Hepatocyte (in vitro differentiated cells): ENCODE data around the gene CLIC6. TPM values are rescaled to one million over a fixed set of nuclear protein-coding genes. Genes with fewer than 3 reads are reported as not detected.
A peak's percentile ranks its signal among the peaks of the same experiment; 100 is the strongest.

ENCODE experiments used
- DNase-seq: peaks from one replicate; pipeline ENCODE4 v3.0.0-alpha.2; 2016; ENCODE audit warnings: low spot score
- H2AFZ ChIP-seq: fragments of 200-600 bp; sonication (generic); 2 replicates; pipeline ENCODE4 v1.6.0; 2016; ENCODE audit warnings: antibody characterized with exemption, mild to moderate bottlenecking
- H3K27ac ChIP-seq: fragments of 200-600 bp; sonication (generic); 2 replicates; pipeline ENCODE4 v1.5.1; 2016; ENCODE audit warnings: mild to moderate bottlenecking
- H3K27me3 ChIP-seq: fragments of 200-600 bp; sonication (generic); 2 replicates; pipeline ENCODE4 v1.6.1; 2016
- H3K36me3 ChIP-seq: fragments of 200-600 bp; sonication (generic); replicated peaks from 2 replicates; pipeline ENCODE4 v1.5.1; 2016; ENCODE audit warnings: low read depth; ENCODE audit not compliant: insufficient read depth
- H3K4me1 ChIP-seq: fragments of 200-600 bp; sonication (generic); 2 replicates; pipeline ENCODE4 v1.5.1; 2016; ENCODE audit warnings: mild to moderate bottlenecking, moderate library complexity; ENCODE audit not compliant: insufficient read depth
- H3K4me2 ChIP-seq: fragments of 200-600 bp; sonication (generic); 2 replicates; pipeline ENCODE4 v1.6.0; 2016
- H3K4me3 ChIP-seq: fragments of 200-600 bp; sonication (generic); 2 replicates; pipeline ENCODE4 v1.5.1; 2016; ENCODE audit warnings: mild to moderate bottlenecking
- H3K79me2 ChIP-seq: fragments of 200-600 bp; sonication (generic); 2 replicates; pipeline ENCODE4 v1.6.0; 2017; ENCODE audit warnings: mild to moderate bottlenecking
- H3K9me2 ChIP-seq: fragments of 200-600 bp; sonication (generic); replicated peaks from 2 replicates; pipeline ENCODE4 v1.6.0; 2017; ENCODE audit warnings: mild to moderate bottlenecking; ENCODE audit not compliant: insufficient read depth
- H3K9me3 ChIP-seq: fragments of 200-600 bp; sonication (generic); 2 replicates; pipeline ENCODE4 v1.5.1; 2016; ENCODE audit warnings: low read depth, mild to moderate bottlenecking
- H4K20me1 ChIP-seq: fragments of 200-600 bp; sonication (generic); 2 replicates; pipeline ENCODE4 v1.6.0; 2016; ENCODE audit warnings: mild to moderate bottlenecking; ENCODE audit not compliant: insufficient read depth, poor library complexity, severe bottlenecking
- EZH2 ChIP-seq: fragments of 200-600 bp; sonication (generic); IDR thresholded peaks from 2 replicates; pipeline ENCODE4 v1.6.1; 2016; ENCODE audit warnings: antibody characterized with exemption, mild to moderate bottlenecking, borderline replicate concordance
- EZH2phosphoT487 ChIP-seq: fragments of 200-600 bp; sonication (generic); IDR thresholded peaks from one replicate; pipeline ENCODE4 v1.6.1; 2018; ENCODE audit warnings: antibody characterized with exemption, mild to moderate bottlenecking, low read depth, moderate library complexity; ENCODE audit not compliant: unreplicated experiment, severe bottlenecking
- WGBS: methylation state at CpG from one replicate; pipeline ENCODE4 v1.1.6; 2016; ENCODE audit warnings: low lambda C conversion rate; ENCODE audit errors: missing lambda C conversion rate; 5-methylcytosine and 5-hydroxymethylcytosine counted together
- polyA plus RNA-seq: library from polyadenylated mRNA; unstranded; fragments of >200 nt; fragmentation: Nextera tagmentation; extraction: Ambion mirVana; gene quantifications from 2 replicates; pipeline ENCODE4 v1.2.1, GENCODE V29; 2016
- total RNA-seq: library from RNA; depleted of rRNA; stranded (reverse); fragments of >200 nt; gene quantifications from 2 replicates; pipeline ENCODE4 v1.2.3, GENCODE V29; 2014
- TF ChIP-seq, protein P1 (sequence below): fragments of 200-600 bp; sonication (generic); IDR thresholded peaks from 2 replicates; pipeline ENCODE4 v1.5.1; 2016; ENCODE audit warnings: antibody characterized with exemption, mild to moderate bottlenecking; ENCODE audit not compliant: poor library complexity

CLIC6 gene
- total and polyA plus RNA-seq, 2 experiments from 2014 or later = 9.9 to 16.7 TPM

DNA sequence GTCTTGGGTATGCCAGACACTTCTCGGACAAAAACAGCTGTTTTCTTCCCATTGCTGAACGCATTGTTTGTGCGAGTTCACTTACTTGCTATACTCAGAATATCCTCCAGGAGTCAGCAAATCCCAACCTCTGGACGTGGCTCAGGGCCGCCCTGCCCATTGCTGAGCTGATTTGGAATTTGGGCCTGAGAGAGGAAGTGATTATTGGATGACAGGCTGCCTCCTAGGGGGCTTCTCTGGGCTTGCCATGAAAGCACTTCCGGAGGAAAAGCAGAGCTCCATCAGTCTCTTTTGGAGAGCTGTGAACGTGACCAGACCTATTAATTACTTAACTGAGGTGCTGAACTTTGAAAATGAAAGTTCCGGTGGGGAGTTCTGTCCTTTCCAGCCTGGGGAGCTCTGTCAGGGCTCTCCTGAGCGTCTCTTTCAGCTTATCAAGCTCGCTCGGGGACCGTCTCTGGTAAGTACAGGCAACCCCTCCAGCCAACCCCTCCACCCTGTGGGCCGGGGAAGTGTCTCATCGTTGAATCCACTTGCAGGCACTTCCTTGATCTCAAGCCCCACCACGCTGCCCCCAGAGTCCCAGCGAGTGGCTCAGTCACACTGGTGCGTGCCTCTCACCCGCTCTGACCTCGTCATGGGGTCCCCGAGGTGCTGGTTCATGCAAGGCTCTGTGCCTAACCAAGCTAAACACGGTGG lies 76.9 kb downstream of the CLIC6 start:
- TF ChIP-seq EZH2phosphoT487 (no peak), EZH2 (no peak)
- TF ChIP-seq, protein P1, sequence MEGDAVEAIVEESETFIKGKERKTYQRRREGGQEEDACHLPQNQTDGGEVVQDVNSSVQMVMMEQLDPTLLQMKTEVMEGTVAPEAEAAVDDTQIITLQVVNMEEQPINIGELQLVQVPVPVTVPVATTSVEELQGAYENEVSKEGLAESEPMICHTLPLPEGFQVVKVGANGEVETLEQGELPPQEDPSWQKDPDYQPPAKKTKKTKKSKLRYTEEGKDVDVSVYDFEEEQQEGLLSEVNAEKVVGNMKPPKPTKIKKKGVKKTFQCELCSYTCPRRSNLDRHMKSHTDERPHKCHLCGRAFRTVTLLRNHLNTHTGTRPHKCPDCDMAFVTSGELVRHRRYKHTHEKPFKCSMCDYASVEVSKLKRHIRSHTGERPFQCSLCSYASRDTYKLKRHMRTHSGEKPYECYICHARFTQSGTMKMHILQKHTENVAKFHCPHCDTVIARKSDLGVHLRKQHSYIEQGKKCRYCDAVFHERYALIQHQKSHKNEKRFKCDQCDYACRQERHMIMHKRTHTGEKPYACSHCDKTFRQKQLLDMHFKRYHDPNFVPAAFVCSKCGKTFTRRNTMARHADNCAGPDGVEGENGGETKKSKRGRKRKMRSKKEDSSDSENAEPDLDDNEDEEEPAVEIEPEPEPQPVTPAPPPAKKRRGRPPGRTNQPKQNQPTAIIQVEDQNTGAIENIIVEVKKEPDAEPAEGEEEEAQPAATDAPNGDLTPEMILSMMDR = peak; percentile 91
- no peak overlapping the region for H3K4me3 ChIP-seq
- no peaks in the 10 kb centered on the region for H3K9me3 ChIP-seq
- WGBS = 58% methylated on average over 21 of the region's 21 CpGs
- DNase-seq = peak; percentile 88
- peak overlapping the region; percentile 29 for H3K4me2 ChIP-seq
- H2AFZ ChIP-seq = no peak overlapping the region
- no peaks in the 10 kb centered on the region for H3K4me1 ChIP-seq
- no peaks in the 10 kb centered on the region for H3K79me2 ChIP-seq
- H3K27me3 ChIP-seq = no peaks in the 10 kb centered on the region
- H4K20me1 ChIP-seq = no peaks in the 10 kb centered on the region
- H3K9me2 ChIP-seq = no peaks in the 10 kb centered on the region
- no peaks in the 10 kb centered on the region for H3K36me3 ChIP-seq
- H3K27ac ChIP-seq = no peak overlapping the region

DNA sequence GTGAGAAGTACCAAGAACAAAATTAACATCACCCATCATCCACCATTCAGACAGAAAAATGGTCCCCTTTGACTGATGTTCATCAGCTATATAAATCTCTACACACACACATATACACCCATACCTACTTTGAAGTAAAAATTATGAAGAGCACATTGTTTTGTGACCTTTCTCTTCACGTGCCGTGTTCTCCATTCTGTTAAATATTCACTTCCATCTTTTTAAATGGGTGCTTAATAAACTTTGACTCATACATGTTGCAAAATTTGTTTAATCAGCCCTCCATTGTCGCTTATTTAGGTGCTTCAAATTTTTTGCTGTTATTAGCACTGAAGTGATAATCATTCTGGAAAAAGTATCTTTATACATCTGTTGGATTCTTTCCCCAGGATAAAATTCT lies 80.1 kb downstream of the CLIC6 start:
- no peak overlapping the region for H2AFZ ChIP-seq
- no peaks in the 10 kb centered on the region for H3K9me2 ChIP-seq
- 80% methylated on average over 3 of the region's 3 CpGs for WGBS
- H3K27me3 ChIP-seq = no peaks in the 10 kb centered on the region
- H4K20me1 ChIP-seq = no peaks in the 10 kb centered on the region
- no peaks in the 10 kb centered on the region for H3K36me3 ChIP-seq
- TF ChIP-seq, protein P1 = no peak
- TF ChIP-seq EZH2phosphoT487 = no peak
- no peak for TF ChIP-seq EZH2
- DNase-seq = no peak
- H3K79me2 ChIP-seq = no peaks in the 10 kb centered on the region
- H3K27ac ChIP-seq = no peak overlapping the region
- H3K9me3 ChIP-seq = no peaks in the 10 kb centered on the region
- no peak overlapping the region for H3K4me3 ChIP-seq
- H3K4me1 ChIP-seq = no peaks in the 10 kb centered on the region
- no peak overlapping the region for H3K4me2 ChIP-seq

DNA sequence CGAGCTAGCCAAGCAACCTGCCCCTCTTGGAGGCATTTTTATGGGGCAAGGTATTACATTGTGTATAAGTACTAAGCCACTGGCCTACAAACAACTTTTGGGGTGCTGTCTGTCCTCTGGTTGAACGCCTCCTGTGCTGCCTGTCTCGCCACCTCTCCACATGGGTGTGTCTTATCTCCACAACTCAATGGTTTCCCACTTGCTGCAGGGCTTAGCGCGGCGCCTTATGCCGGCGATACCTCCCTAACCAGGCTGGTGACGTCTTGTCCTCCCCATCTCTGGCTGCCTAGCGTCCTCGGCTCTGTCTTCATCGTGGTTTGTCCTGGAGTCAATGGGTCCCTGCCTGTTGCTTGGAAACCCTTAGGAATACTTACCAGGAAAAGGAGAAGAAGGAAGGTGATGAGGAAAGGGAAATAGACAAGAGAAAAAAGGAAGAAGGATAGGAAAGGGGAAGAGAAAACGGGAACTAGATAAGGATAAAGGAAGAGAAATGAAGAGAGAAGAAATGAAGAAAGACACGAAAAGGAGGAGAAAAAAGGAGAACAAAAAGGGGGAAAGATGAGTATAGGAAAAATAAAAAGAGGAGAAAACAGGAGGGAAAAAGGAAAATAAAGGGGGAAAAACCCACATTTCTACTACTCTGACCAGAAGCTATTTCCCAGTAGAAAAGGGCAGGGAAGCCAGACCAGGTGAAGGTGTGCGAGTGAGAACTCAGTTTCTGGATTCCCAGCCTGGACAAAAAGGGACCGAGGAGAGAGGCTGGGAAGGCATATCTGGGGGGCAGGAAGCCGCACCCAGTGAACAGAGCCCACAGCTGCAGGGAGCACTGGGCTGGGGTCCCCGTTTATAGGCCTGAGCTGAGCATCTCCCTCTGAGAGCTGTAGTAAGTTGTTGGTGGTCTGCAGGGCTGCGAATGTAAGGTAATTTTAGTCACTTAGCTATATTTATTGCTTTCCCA lies 86.2 kb downstream of the CLIC6 start:
- TF ChIP-seq, protein P1 = no peak
- TF ChIP-seq EZH2 = no peak
- no peak for TF ChIP-seq EZH2phosphoT487
- H3K36me3 ChIP-seq = no peaks in the 10 kb centered on the region
- no peaks in the 10 kb centered on the region for H4K20me1 ChIP-seq
- H3K79me2 ChIP-seq = no peaks in the 10 kb centered on the region
- H3K9me2 ChIP-seq = no peaks in the 10 kb centered on the region
- no peak for DNase-seq
- H3K27ac ChIP-seq = no peak overlapping the region
- 83% methylated on average over 19 of the region's 19 CpGs for WGBS
- no peak overlapping the region for H2AFZ ChIP-seq
- no peaks in the 10 kb centered on the region for H3K27me3 ChIP-seq
- no peak overlapping the region for H3K4me2 ChIP-seq
- no peaks in the 10 kb centered on the region for H3K9me3 ChIP-seq
- H3K4me3 ChIP-seq = no peak overlapping the region
- no peaks in the 10 kb centered on the region for H3K4me1 ChIP-seq
